ENCODE results near the gene AKAP13. TPM values are rescaled to one million over a fixed set of nuclear protein-coding genes. Genes with fewer than 3 reads are reported as not detected.
A peak's percentile ranks its signal among the peaks of the same experiment; 100 is the strongest.
"Not testable (repeated sequence)": the region's sequence is repeated elsewhere in the genome, so short reads cannot be mapped to it uniquely, and the experiment has no call there.

Gene AKAP13
- total and polyA plus RNA-seq, 2 donors (not counting 1 experiment from before 2014, with no cell fraction given) = 73.8 to 358 TPM

DNA sequence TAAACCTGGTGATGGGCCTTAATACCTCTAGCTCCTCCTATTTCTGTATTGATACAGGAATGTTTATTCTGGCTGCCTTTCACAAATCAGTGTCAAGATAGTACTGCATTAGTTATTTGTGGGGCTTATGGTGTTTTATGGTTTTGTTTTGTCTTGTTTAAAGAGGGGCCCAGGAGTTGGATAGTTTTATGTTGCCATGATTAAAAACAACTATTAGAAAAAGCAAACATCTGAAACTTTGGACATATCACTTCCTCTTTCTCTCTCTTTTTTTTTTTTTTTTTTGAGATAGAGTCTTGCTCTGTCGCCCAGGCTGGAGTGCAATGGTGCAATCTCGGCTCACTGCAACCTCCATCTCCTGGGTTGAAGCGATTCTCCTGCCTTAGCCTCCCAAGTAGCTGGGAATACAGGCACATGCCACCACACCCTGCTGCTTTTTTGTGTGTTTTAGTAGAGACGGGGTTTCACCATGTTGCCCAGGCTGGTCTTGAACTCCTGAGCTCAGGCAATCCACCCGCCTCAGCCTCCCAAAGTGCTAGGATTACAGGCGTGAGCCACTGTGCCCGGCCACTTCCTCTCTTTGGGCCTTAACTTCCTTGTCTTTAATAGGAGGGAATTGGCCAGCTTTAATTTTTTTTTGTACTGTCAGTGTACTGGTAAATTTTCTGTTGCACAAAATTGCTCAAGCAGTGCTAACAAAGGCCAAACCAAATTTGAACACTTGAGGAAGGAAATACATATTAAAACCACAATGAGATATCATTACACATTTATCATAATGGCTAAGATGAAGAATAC, 155.3 kb downstream of the AKAP13 start:
- H3K4me1 ChIP-seq (ENCODE audit: control insufficient read depth in 2 of 2, insufficient read depth in 2 of 2, low read length in 2 of 2) = peaks cover 84 to 91% of the 10 kb centered on the region in 2 donors
- not testable (repeated sequence) for H3K9me3 ChIP-seq (ENCODE audit: control extremely low read depth in 1 of 3, control insufficient read depth in 2 of 3, insufficient read depth in 1 of 3, low read length in 2 of 3); H4K20me1 ChIP-seq (ENCODE audit: control insufficient read depth, insufficient read depth, low read length, poor library complexity, severe bottlenecking); H3K9me3 Mint-ChIP-seq (ENCODE audit: insufficient read depth); H3K27me3 Mint-ChIP-seq; H3K27me3 ChIP-seq (replicated peaks in 1 of 4; ENCODE audit: control extremely low read depth in 1 of 4, control insufficient read depth in 3 of 4, insufficient read depth in 4 of 4, low read length in 3 of 4); H3K36me3 ChIP-seq (replicated peaks in 1 of 2; ENCODE audit: control extremely low read depth in 1 of 2, control insufficient read depth in 1 of 2, extremely low read depth in 1 of 2, insufficient read depth in 2 of 2, low read length in 1 of 2); H2AFZ ChIP-seq (ENCODE audit: insufficient read depth, low read depth, low read length, poor library complexity, severe bottlenecking)
- peak overlapping the region; percentile 65 for H3K4me2 ChIP-seq (replicated peaks; ENCODE audit: low read depth, low read length, poor library complexity, severe bottlenecking)
- peak; percentile 59 for DNase-seq
- peaks cover 50% of the 10 kb centered on the region for H3K79me2 ChIP-seq (ENCODE audit: control insufficient read depth, insufficient read depth, low read length)
- ATAC-seq (ENCODE audit: low read depth) = peak; percentile 37
- peak overlapping the region; percentile 83 for H3K4me3 Mint-ChIP-seq
- H3K27ac Mint-ChIP-seq = peak overlapping the region; percentile 100
- H3K27ac ChIP-seq (ENCODE audit: low read length in 2 of 2) = peak overlapping the region; percentile 78 to 81
- WGBS (ENCODE audit: insufficient coverage) = no CpG with 5 or more reads among the region's 7 CpGs
- CTCF ChIA-PET = interaction anchor here (1.2 to 2.9 kb wide), 2 partner anchors 9 to 50 kb away, joined by 5 to 8 read pairs; no protein-coding TSS in a partner anchor
- H3K4me1 Mint-ChIP-seq = peaks cover 87% of the 10 kb centered on the region
- peak overlapping the region in 1 of 5 experiments; percentile 33 for H3K4me3 ChIP-seq (ENCODE audit: control extremely low read depth in 1 of 5, extremely low read depth in 1 of 5, insufficient read depth in 1 of 5, low read depth in 2 of 5, low read length in 4 of 5)
- peak overlapping the region; percentile 47 for H3K9ac ChIP-seq (ENCODE audit: low read length)
- POLR2A ChIA-PET = interaction anchor here (1.2 kb wide), 1 partner anchor 8 kb away, joined by 3 read pairs; no protein-coding TSS in a partner anchor
- intact Hi-C loops (cut with micrococcal nuclease) = loop anchor here (2.0 to 5.0 kb wide), 4 partner anchors 47 to 153 kb away; partner anchors contain the start of gene AKAP13

DNA sequence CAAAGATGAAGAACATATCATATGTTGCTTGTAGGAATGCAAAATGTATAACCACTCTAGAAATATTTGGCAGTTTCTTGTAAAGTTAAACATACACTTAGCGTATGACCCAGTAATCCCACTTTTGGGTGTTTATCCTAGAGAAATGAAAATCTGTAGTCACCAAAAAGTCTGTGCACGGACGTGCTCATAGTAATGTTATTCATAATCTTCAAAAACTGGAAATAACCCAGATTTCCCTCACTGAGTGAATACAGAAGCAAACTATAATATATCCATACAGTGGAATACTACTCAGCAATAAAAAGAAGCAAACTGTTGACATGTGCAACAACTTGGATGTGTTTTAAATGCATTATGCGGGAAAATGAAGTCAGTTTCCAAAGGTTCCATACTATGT, 155.9 kb downstream of the AKAP13 start:
- TF ChIP-seq EZH2 (IDR thresholded peaks at IDR 0.05; ENCODE audit: borderline replicate concordance, insufficient read depth, low read depth, low read length, poor library complexity, severe bottlenecking) = no peak
- TF ChIP-seq, protein P1, sequence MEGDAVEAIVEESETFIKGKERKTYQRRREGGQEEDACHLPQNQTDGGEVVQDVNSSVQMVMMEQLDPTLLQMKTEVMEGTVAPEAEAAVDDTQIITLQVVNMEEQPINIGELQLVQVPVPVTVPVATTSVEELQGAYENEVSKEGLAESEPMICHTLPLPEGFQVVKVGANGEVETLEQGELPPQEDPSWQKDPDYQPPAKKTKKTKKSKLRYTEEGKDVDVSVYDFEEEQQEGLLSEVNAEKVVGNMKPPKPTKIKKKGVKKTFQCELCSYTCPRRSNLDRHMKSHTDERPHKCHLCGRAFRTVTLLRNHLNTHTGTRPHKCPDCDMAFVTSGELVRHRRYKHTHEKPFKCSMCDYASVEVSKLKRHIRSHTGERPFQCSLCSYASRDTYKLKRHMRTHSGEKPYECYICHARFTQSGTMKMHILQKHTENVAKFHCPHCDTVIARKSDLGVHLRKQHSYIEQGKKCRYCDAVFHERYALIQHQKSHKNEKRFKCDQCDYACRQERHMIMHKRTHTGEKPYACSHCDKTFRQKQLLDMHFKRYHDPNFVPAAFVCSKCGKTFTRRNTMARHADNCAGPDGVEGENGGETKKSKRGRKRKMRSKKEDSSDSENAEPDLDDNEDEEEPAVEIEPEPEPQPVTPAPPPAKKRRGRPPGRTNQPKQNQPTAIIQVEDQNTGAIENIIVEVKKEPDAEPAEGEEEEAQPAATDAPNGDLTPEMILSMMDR (IDR thresholded peaks at IDR 0.05) = no peak
- WGBS (ENCODE audit: insufficient coverage) = no CpG with 5 or more reads among the region's 4 CpGs
- peaks cover 56% of the 10 kb centered on the region for H3K79me2 ChIP-seq (ENCODE audit: control insufficient read depth, insufficient read depth, low read length)
- DNase-seq (no peak), ATAC-seq (ENCODE audit: low read depth) (no peak)
- Mint-ChIP-seq H3K9me3 (ENCODE audit: insufficient read depth) (no peaks in the 10 kb centered on the region), H3K4me3 (peak overlapping the region; percentile 83), H3K4me1 (peaks cover 89% of the 10 kb centered on the region), H3K27me3 (no peaks in the 10 kb centered on the region), H3K27ac (peak overlapping the region; percentile 100)
- H3K27me3 ChIP-seq (replicated peaks in 1 of 4; ENCODE audit: control extremely low read depth in 1 of 4, control insufficient read depth in 3 of 4, insufficient read depth in 4 of 4, low read length in 3 of 4) = no peaks in the 10 kb centered on the region
- POLR2A ChIA-PET = no interaction called here
- H4K20me1 ChIP-seq (ENCODE audit: control insufficient read depth, insufficient read depth, low read length, poor library complexity, severe bottlenecking) = peaks cover under 1% of the 10 kb centered on the region
- no peaks in the 10 kb centered on the region for H3K9me3 ChIP-seq (ENCODE audit: control extremely low read depth in 1 of 3, control insufficient read depth in 2 of 3, insufficient read depth in 1 of 3, low read length in 2 of 3)
- H3K4me2 ChIP-seq (replicated peaks; ENCODE audit: low read depth, low read length, poor library complexity, severe bottlenecking) = peak overlapping the region; percentile 65
- H3K36me3 ChIP-seq (replicated peaks in 1 of 2; ENCODE audit: control extremely low read depth in 1 of 2, control insufficient read depth in 1 of 2, extremely low read depth in 1 of 2, insufficient read depth in 2 of 2, low read length in 1 of 2) = peaks cover 0 to 3% of the 10 kb centered on the region in 2 experiments
- peaks cover 86 to 93% of the 10 kb centered on the region in 2 donors for H3K4me1 ChIP-seq (ENCODE audit: control insufficient read depth in 2 of 2, insufficient read depth in 2 of 2, low read length in 2 of 2)
- peak overlapping the region; percentile 78 to 81 for H3K27ac ChIP-seq (ENCODE audit: low read length in 2 of 2)
- intact Hi-C loops (cut with micrococcal nuclease) = loop anchor here (5.0 kb wide), 2 partner anchors 151 to 154 kb away; partner anchors contain the start of gene AKAP13
- H2AFZ ChIP-seq (ENCODE audit: insufficient read depth, low read depth, low read length, poor library complexity, severe bottlenecking) = no peak overlapping the region
- H3K4me3 ChIP-seq (ENCODE audit: control extremely low read depth in 1 of 5, extremely low read depth in 1 of 5, insufficient read depth in 1 of 5, low read depth in 2 of 5, low read length in 4 of 5) = peak overlapping the region in 1 of 5 experiments; percentile 33
- CTCF ChIA-PET = no interaction called here
- peak overlapping the region; percentile 36 for H3K9ac ChIP-seq (ENCODE audit: low read length)

Data from B cell (primary cell).